Stimulated activated naive CD4-positive, alpha-beta T cell (primary cell): ENCODE data around the gene GBF1.

Experiments used
- DNase-seq, 6 experiments: peaks; one replicate each; lab custom pipeline; 2025; lab: John Stamatoyannopoulos, UW

GBF1 gene

GRCh38 chr10:102421757-102422512, 176.6 kb downstream of the GBF1 start:
- DNase-seq = peak in 2 of 6 experiments; percentile 44 to 45

GRCh38 chr10:102422545-102423129, 177.3 kb downstream of the GBF1 start:
- DNase-seq = peak in 3 of 6 experiments; percentile 28 to 43 (median 34)

GRCh38 chr10:102423372-102423968, 178.1 kb downstream of the GBF1 start:
- no peak for DNase-seq

- no peak for DNase-seq
Measured at GRCh38 chr10:102424145-102424544, 178.8 kb downstream of the GBF1 start.

GRCh38 chr10:102424916-102425315, 179.6 kb downstream of the GBF1 start:
- DNase-seq = no peak

- DNase-seq = no peak
Measured at GRCh38 chr10:102425444-102425843, 180.1 kb downstream of the GBF1 start.

- DNase-seq = no peak
Measured at GRCh38 chr10:102426803-102427287, 181.5 kb downstream of the GBF1 start.

GRCh38 chr10:102429468-102429867, 184.1 kb downstream of the GBF1 start:
- no peak for DNase-seq

GRCh38 chr10:102431452-102432124, 186.3 kb downstream of the GBF1 start:
- no peak for DNase-seq
